Parathyroid adenoma (tissue), 2 donors: ENCODE measurements around the gene MAP2K6.
A peak's percentile ranks its signal among the peaks of the same experiment; 100 is the strongest.

Experiments
- H2AFZ ChIP-seq: fragments of 300-600 bp; sonication (generic); one replicate; pipeline ENCODE4 v1.7.0; 2017; ENCODE audit warnings: antibody characterized with exemption, mild to moderate bottlenecking
- H3K27ac ChIP-seq: fragments of 300-600 bp; sonication (generic); one replicate; pipeline ENCODE4 v1.7.0; 2017
- H3K27me3 ChIP-seq: fragments of 300-600 bp; sonication (generic); one replicate; pipeline ENCODE4 v1.7.0; 2017; ENCODE audit warnings: low read length; ENCODE audit not compliant: control insufficient read depth, insufficient read depth
- H3K36me3 ChIP-seq: fragments of 300-600 bp; sonication (generic); one replicate; pipeline ENCODE4 v1.7.0; 2017; ENCODE audit warnings: low read length; ENCODE audit not compliant: control insufficient read depth, insufficient read depth
- H3K4me1 ChIP-seq: fragments of 300-600 bp; sonication (generic); one replicate; pipeline ENCODE4 v1.7.0; 2017; ENCODE audit warnings: control low read depth
- H3K4me2 ChIP-seq: fragments of 300-600 bp; sonication (generic); one replicate; pipeline ENCODE4 v1.7.0; 2017; ENCODE audit warnings: low read length
- H3K4me3 ChIP-seq: fragments of 300-600 bp; sonication (generic); one replicate; pipeline ENCODE4 v1.7.0; 2017; ENCODE audit warnings: low read depth, low read length
- H3K79me2 ChIP-seq: fragments of 300-600 bp; sonication (generic); one replicate; pipeline ENCODE4 v1.7.0; 2017; ENCODE audit warnings: control low read depth
- H3K9ac ChIP-seq: fragments of 300-600 bp; sonication (generic); one replicate; pipeline ENCODE4 v1.7.0; 2017; ENCODE audit warnings: mild to moderate bottlenecking
- H3K9me3 ChIP-seq: fragments of 300-600 bp; sonication (generic); one replicate; pipeline ENCODE4 v1.7.0; 2017; ENCODE audit warnings: low read length; ENCODE audit not compliant: control insufficient read depth
- CTCF ChIP-seq: fragments of 300-600 bp; sonication (generic); IDR thresholded peaks from one replicate; pipeline ENCODE4 v1.7.0; 2017; ENCODE audit warnings: antibody characterized with exemption, mild to moderate bottlenecking
- donor health status: primary hyperparathyroidism.

Gene MAP2K6

GRCh38 chr17:69524854-69525253 lies 110.4 kb downstream of the MAP2K6 start:
- no peaks in the 10 kb centered on the region for H3K4me1 ChIP-seq
- H3K4me3 ChIP-seq, result no peak overlapping the region
- no peaks in the 10 kb centered on the region for H3K9me3 ChIP-seq
- H2AFZ ChIP-seq, result no peak overlapping the region
- H3K4me2 ChIP-seq, result no peak overlapping the region
- H3K27me3 ChIP-seq, result no peaks in the 10 kb centered on the region
- TF ChIP-seq CTCF, result no peak
- H3K9ac ChIP-seq, result no peak overlapping the region
- H3K79me2 ChIP-seq, result no peaks in the 10 kb centered on the region
- no peak overlapping the region for H3K27ac ChIP-seq
- H3K36me3 ChIP-seq, result no peaks in the 10 kb centered on the region

DNA sequence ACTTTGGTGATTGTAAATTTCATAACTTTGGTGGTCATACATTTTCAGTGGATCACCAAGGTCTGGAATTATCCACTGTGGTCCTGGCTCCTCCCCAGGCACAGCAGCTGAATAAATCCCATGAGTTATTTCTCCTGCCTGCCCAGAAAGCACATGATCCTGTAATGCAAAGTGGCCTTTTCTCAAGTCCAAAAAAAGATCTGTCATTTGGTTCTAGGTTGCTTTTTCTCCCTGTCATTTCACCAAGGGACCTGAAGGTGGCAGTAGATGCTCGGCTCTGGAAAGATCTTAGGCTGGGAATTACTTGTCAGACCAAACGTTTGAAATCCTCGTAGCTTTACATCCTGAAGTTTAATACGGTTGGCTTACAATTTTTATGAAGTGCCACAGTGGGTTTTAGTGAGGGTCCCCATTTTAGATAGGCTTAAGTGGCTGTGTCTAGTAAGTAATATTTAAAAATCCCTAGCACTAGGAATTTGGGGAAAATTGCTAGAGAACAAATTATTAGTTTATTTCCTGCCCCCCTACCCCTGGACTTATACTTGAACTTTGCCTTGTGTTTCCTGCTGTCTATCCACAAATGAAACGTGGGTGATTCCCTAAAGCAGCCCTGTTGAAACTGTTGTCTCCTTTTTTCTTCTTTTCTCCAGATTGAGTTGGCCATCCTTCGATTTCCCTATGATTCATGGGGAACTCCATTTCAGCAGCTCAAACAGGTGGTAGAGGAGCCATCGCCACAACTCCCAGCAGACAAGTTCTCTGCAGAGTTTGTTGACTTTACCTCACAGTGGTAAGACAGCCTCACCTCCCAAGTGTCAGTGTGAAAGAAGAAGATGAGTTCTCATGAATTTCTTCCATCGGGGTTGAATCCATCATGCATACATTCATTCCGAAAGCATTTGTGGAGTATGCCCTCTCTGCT lies 111.7 kb downstream of the MAP2K6 start:
- no peaks in the 10 kb centered on the region for H3K36me3 ChIP-seq
- no peaks in the 10 kb centered on the region for H3K4me1 ChIP-seq
- H2AFZ ChIP-seq, result peak overlapping the region; percentile 36
- no peaks in the 10 kb centered on the region for H3K27me3 ChIP-seq
- no peak overlapping the region for H3K27ac ChIP-seq
- no peak overlapping the region for H3K9ac ChIP-seq
- H3K4me3 ChIP-seq, result no peak overlapping the region
- no peaks in the 10 kb centered on the region for H3K9me3 ChIP-seq
- peak; percentile 93 for TF ChIP-seq CTCF
- H3K4me2 ChIP-seq, result no peak overlapping the region
- H3K79me2 ChIP-seq, result no peaks in the 10 kb centered on the region

GRCh38 chr17:69528035-69528434 lies 113.5 kb downstream of the MAP2K6 start:
- H3K36me3 ChIP-seq, result no peaks in the 10 kb centered on the region
- no peaks in the 10 kb centered on the region for H3K79me2 ChIP-seq
- no peak overlapping the region for H3K4me2 ChIP-seq
- no peaks in the 10 kb centered on the region for H3K27me3 ChIP-seq
- H3K9ac ChIP-seq, result no peak overlapping the region
- no peaks in the 10 kb centered on the region for H3K9me3 ChIP-seq
- TF ChIP-seq CTCF, result no peak
- H3K27ac ChIP-seq, result no peak overlapping the region
- no peak overlapping the region for H3K4me3 ChIP-seq
- no peaks in the 10 kb centered on the region for H3K4me1 ChIP-seq
- no peak overlapping the region for H2AFZ ChIP-seq

DNA sequence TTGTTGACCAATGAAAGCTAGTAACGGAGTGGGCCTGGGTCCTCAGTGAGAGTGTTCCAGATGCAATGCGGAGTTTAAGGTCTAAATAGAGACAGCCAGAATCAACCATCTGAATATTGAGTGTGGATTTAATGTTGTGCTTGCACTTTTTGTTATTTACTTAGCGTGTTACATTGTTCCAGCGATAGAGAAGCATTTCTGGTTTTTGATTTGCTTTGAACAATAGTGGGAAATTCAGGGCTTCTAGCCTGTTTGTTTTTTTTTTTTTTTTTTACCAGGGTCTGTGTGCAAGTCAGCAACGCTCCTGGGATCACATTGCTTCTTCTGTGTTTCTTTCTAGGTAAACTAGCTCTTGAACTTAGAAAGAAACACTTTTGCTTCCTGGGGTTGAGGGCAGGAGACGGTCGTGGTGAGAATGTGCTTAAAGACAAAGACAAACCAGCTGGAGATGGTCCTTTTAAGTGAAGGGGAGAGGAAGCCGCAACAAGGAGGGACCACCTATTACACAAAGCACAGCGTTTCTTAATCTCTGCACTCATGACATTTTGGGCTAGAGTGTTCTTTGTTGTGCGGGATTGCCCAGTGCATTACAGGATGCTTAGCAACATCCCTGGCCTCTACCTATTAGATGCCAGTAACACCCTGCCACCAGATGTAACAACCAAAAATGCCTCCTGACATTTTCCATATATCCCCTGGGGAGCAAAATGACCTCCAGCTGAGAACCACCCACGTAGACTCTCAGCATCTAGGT lies 119.2 kb downstream of the MAP2K6 start:
- Histone ChIP-seq H3K36me3 (no peaks in the 10 kb centered on the region), H3K27me3 (no peaks in the 10 kb centered on the region), H3K4me3 (no peak overlapping the region), H3K79me2 (no peaks in the 10 kb centered on the region), H2AFZ (no peak overlapping the region), H3K9ac (no peak overlapping the region), H3K4me2 (no peak overlapping the region), H3K9me3 (no peaks in the 10 kb centered on the region), H3K27ac (no peak overlapping the region), H3K4me1 (no peaks in the 10 kb centered on the region)
- no peak for TF ChIP-seq CTCF
